ENCODE measurements around the gene C20orf204.
"Not testable (repeated sequence)": the region's sequence is repeated elsewhere in the genome, so short reads cannot be mapped to it uniquely, and the experiment has no call there.

DNA sequence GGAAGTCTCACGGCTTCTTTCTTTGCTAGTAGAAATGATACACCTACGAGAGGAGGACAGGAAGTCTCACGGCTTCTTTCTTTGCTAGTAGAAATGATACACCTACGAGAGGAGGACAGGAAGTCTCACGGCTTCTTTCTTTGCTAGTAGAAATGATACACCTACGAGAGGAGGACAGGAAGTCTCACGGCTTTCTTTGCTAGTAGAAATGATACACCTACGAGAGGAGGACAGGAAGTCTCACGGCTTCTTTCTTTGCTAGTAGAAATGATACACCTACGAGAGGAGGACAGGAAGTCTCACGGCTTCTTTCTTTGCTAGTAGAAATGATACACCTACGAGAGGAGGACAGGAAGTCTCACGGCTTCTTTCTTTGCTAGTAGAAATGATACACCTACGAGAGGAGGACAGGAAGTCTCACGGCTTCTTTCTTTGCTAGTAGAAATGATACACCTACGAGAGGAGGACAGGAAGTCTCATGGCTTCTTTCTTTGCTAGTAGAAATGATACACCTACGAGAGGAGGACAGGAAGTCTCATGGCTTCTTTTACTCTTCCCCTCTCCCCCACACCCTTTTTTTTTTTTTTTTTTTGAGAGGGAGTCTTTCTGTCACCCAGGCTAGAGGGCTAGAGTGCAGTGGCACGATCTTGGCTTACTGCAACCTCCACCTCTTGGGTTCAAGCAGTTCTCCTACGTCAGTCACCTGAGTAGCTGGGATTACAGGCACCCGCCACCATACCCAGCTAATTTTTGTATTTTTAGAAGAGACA, 23.4 kb upstream of the C20orf204 start:
- TF ChIP-seq, protein P1, sequence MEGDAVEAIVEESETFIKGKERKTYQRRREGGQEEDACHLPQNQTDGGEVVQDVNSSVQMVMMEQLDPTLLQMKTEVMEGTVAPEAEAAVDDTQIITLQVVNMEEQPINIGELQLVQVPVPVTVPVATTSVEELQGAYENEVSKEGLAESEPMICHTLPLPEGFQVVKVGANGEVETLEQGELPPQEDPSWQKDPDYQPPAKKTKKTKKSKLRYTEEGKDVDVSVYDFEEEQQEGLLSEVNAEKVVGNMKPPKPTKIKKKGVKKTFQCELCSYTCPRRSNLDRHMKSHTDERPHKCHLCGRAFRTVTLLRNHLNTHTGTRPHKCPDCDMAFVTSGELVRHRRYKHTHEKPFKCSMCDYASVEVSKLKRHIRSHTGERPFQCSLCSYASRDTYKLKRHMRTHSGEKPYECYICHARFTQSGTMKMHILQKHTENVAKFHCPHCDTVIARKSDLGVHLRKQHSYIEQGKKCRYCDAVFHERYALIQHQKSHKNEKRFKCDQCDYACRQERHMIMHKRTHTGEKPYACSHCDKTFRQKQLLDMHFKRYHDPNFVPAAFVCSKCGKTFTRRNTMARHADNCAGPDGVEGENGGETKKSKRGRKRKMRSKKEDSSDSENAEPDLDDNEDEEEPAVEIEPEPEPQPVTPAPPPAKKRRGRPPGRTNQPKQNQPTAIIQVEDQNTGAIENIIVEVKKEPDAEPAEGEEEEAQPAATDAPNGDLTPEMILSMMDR (conservative IDR thresholded peaks at IDR 0.05), result not testable (repeated sequence)
- TF ChIP-seq ZFX (IDR thresholded peaks at IDR 0.05), result not testable (repeated sequence)

All from C4-2B (cell line).